Measurements from ENCODE around the gene CHID1. TPM values are rescaled to one million over a fixed set of nuclear protein-coding genes. Genes with fewer than 3 reads are reported as not detected.
A peak's percentile ranks its signal among the peaks of the same experiment; 100 is the strongest.

CHID1 gene
- total and polyA plus RNA-seq, 3 donors from 2014 or later, result 134 to 176 (median 146) TPM

GRCh38 chr11:842370-843002, 68.1 kb downstream of the CHID1 start, which contains the start of the genes POLR2L and TSPAN4:
POLR2L (minus strand) TSS chr11:842529; CDS start chr11:842508, 21 bp downstream.
TSPAN4 (plus strand) TSS chr11:842852; CDS start chr11:850305, 7,453 bp downstream.
- peak within 1 kb of the TSS; percentile 85 to 94 for H3K4me3 ChIP-seq
- H3K27me3 ChIP-seq, result no peaks in the 10 kb centered on the region
- H3K9me3 ChIP-seq, result no peaks in the 10 kb centered on the region
- peaks cover 40% of the 10 kb centered on the region for H3K4me1 ChIP-seq
- 0% methylated on average over 12 of the region's 87 CpGs; no CpG with 5 or more reads in 1 of the 2 donors for WGBS, 2 donors
- intact Hi-C loops (cut with DNase I; ENCODE audit: low total_unique reads), result no loop called here
- DNase-seq, result peak; percentile 92
- H3K36me3 ChIP-seq (ENCODE audit: low read depth, missing control alignments), result no peaks in the 10 kb centered on the region
- no peak for TF ChIP-seq POLR2A (IDR thresholded peaks at IDR 0.05)
- peak in 2 of 3 experiments; percentile 42 to 61 for TF ChIP-seq CTCF (IDR thresholded peaks at IDR 0.05)
- H3K27ac ChIP-seq, result peak within 1 kb of the TSS; percentile 89 to 97

GRCh38 chr11:841981-842369, 68.6 kb downstream of the CHID1 start:
- H3K27ac ChIP-seq, result peak overlapping the region; percentile 89 to 97
- intact Hi-C loops (cut with DNase I; ENCODE audit: low total_unique reads), result no loop called here
- no peaks in the 10 kb centered on the region for H3K36me3 ChIP-seq (ENCODE audit: low read depth, missing control alignments)
- DNase-seq, result no peak
- H3K4me3 ChIP-seq, result peak overlapping the region; percentile 85 to 94
- no peaks in the 10 kb centered on the region for H3K9me3 ChIP-seq
- TF ChIP-seq CTCF (IDR thresholded peaks at IDR 0.05) (no peak), POLR2A (IDR thresholded peaks at IDR 0.05) (no peak)
- 0% methylated on average over 9 to 16 of the region's 27 CpGs for WGBS, 2 donors
- H3K4me1 ChIP-seq, result peaks cover 40% of the 10 kb centered on the region
- H3K27me3 ChIP-seq, result no peaks in the 10 kb centered on the region

GRCh38 chr11:839875-840617, 70.6 kb downstream of the CHID1 start:
- TF ChIP-seq POLR2A (IDR thresholded peaks at IDR 0.05) (no peak), CTCF (IDR thresholded peaks at IDR 0.05) (no peak)
- Histone ChIP-seq H3K4me3 (no peak overlapping the region), H3K27ac (no peak overlapping the region), H3K4me1 (peaks cover 27% of the 10 kb centered on the region), H3K9me3 (no peaks in the 10 kb centered on the region), H3K27me3 (no peaks in the 10 kb centered on the region), H3K36me3 (ENCODE audit: low read depth, missing control alignments) (no peaks in the 10 kb centered on the region)
- DNase-seq, result no peak
- intact Hi-C loops (cut with DNase I; ENCODE audit: low total_unique reads), result no loop called here
- WGBS, 2 donors, result 80 to 83% methylated on average over 14 to 24 of the region's 25 CpGs

- Histone ChIP-seq H3K4me1 (peaks cover 30% of the 10 kb centered on the region), H3K36me3 (ENCODE audit: low read depth, missing control alignments) (no peaks in the 10 kb centered on the region), H3K9me3 (no peaks in the 10 kb centered on the region), H3K27me3 (no peaks in the 10 kb centered on the region), H3K27ac (no peak overlapping the region), H3K4me3 (no peak overlapping the region)
- DNase-seq, result no peak
- 96 to 100% methylated on average over 2 to 5 of the region's 5 CpGs for WGBS, 2 donors
- intact Hi-C loops (cut with DNase I; ENCODE audit: low total_unique reads), result no loop called here
- TF ChIP-seq POLR2A (IDR thresholded peaks at IDR 0.05), result no peak
- no peak for TF ChIP-seq CTCF (IDR thresholded peaks at IDR 0.05)
Observed at GRCh38 chr11:839280-839623, 71.4 kb downstream of the CHID1 start.
